CD14-positive monocyte (primary cell): ENCODE results near the gene GAPDHS. TPM values are rescaled to one million over a fixed set of nuclear protein-coding genes. Genes with fewer than 3 reads are reported as not detected.

ENCODE experiments used
- DNase-seq, 3 donors: peaks; one replicate each; pipeline ENCODE4 v3.0.0-alpha.2; 2011 to 2022
- H2AFZ ChIP-seq: 2 replicates; pipeline ENCODE4 v1.6.0; 2012; ENCODE audit warnings: mild to moderate bottlenecking, low read depth, low read length, inconsistent platforms; ENCODE audit not compliant: insufficient read depth, poor library complexity, severe bottlenecking
- H3K27ac ChIP-seq, 2 donors: 1 replicate in 1 of 2; 2 replicates in 1 of 2; pipeline ENCODE4 v1.5.1; 2012 to 2013; ENCODE audit warnings: low read length in 2 of 2, control low read depth in 1 of 2, inconsistent platforms in 1 of 2, low read depth in 1 of 2, mild to moderate bottlenecking in 1 of 2
- H3K27me3 ChIP-seq, 2 donors: one replicate each; pipeline versions ENCODE4 v1.6.0 to v1.6.1; 2011 to 2013; ENCODE audit warnings: low read length in 2 of 2; ENCODE audit not compliant: control insufficient read depth in 2 of 2, insufficient read depth in 2 of 2
- H3K36me3 ChIP-seq, 2 donors: replicated peaks in 1 of 2; 1 replicate in 1 of 2; 2 replicates in 1 of 2; pipeline versions ENCODE4 v1.5.1 to v1.6.1; 2012 to 2013; ENCODE audit warnings: low read length in 2 of 2, control low read depth in 1 of 2, inconsistent platforms in 1 of 2, mild to moderate bottlenecking in 1 of 2; ENCODE audit not compliant: insufficient read depth in 2 of 2, control insufficient read depth in 1 of 2
- H3K4me1 ChIP-seq, 2 donors: 1 replicate in 1 of 2; 2 replicates in 1 of 2; pipeline versions ENCODE4 v1.5.1 to v1.6.1; 2012 to 2013; ENCODE audit warnings: low read length in 2 of 2, control low read depth in 1 of 2, inconsistent platforms in 1 of 2, mild to moderate bottlenecking in 1 of 2, moderate library complexity in 1 of 2; ENCODE audit not compliant: insufficient read depth in 2 of 2, control insufficient read depth in 1 of 2
- H3K4me2 ChIP-seq: replicated peaks from 2 replicates; pipeline ENCODE3; 2012; ENCODE audit warnings: low read length, moderate library complexity, mild to moderate bottlenecking; ENCODE audit not compliant: poor library complexity, severe bottlenecking; ENCODE audit errors: extremely low read depth
- H3K4me3 ChIP-seq, 3 experiments: fragments of 200-600 bp in 1 of 3; sonication (generic) in 1 of 3; replicated peaks in 1 of 3; 1 replicate in 2 of 3; 2 replicates in 1 of 3; pipeline ENCODE4 v1.5.1; 2011 to 2013; ENCODE audit warnings: low read length in 3 of 3, mild to moderate bottlenecking in 3 of 3, control low read depth in 2 of 3, low read depth in 2 of 3, inconsistent platforms in 1 of 3, moderate library complexity in 1 of 3
- H3K79me2 ChIP-seq: 2 replicates; pipeline ENCODE4 v1.6.0; 2012; ENCODE audit warnings: mild to moderate bottlenecking, control low read depth, inconsistent platforms, low read length, moderate library complexity; ENCODE audit not compliant: insufficient read depth
- H3K9ac ChIP-seq: 2 replicates; pipeline ENCODE4 v1.6.0; 2017; ENCODE audit warnings: low read length, mild to moderate bottlenecking; ENCODE audit not compliant: insufficient read depth, poor library complexity, severe bottlenecking
- H3K9me3 ChIP-seq, 2 donors: replicated peaks in 1 of 2; 1 replicate in 1 of 2; 2 replicates in 1 of 2; pipeline versions ENCODE4 v1.5.1 to v1.6.1; 2012 to 2013; ENCODE audit warnings: low read length in 2 of 2, control low read depth in 1 of 2; ENCODE audit not compliant: control insufficient read depth in 1 of 2, insufficient read depth in 1 of 2
- H4K20me1 ChIP-seq: 2 replicates; pipeline ENCODE4 v1.6.0; 2012; ENCODE audit warnings: mild to moderate bottlenecking, low read length, control low read depth, moderate library complexity; ENCODE audit not compliant: insufficient read depth
- H3K27ac Mint-ChIP-seq, 7 donors: one replicate each; pipeline ENCODE4 v1.8.0; 2020; ENCODE audit warnings: mild to moderate bottlenecking in 7 of 7, mixed read lengths in 7 of 7, moderate library complexity in 6 of 7, inconsistent platforms in 2 of 7
- H3K27me3 Mint-ChIP-seq, 3 donors: one replicate each; pipeline ENCODE4 v1.8.0; 2021 to 2022; ENCODE audit warnings: low read depth in 3 of 3, mild to moderate bottlenecking in 3 of 3, mixed read lengths in 3 of 3, moderate library complexity in 3 of 3, inconsistent platforms in 1 of 3
- H3K36me3 Mint-ChIP-seq, 2 donors: one replicate each; pipeline ENCODE4 v1.8.0; 2020; ENCODE audit warnings: mixed read lengths in 2 of 2, inconsistent platforms in 1 of 2, mild to moderate bottlenecking in 1 of 2
- H3K4me1 Mint-ChIP-seq: one replicate; pipeline ENCODE4 v1.8.0; 2020; ENCODE audit warnings: mild to moderate bottlenecking, mixed read lengths
- H3K4me3 Mint-ChIP-seq, 2 donors: one replicate each; pipeline ENCODE4 v1.8.0; 2020; ENCODE audit warnings: mild to moderate bottlenecking in 2 of 2, mixed read lengths in 2 of 2, moderate library complexity in 1 of 2
- H3K9me3 Mint-ChIP-seq, 7 donors: one replicate each; pipeline ENCODE4 v1.8.0; 2020 to 2022; ENCODE audit warnings: mixed read lengths in 7 of 7, mild to moderate bottlenecking in 6 of 7, moderate library complexity in 6 of 7, inconsistent platforms in 2 of 7
- CTCF ChIP-seq: fragments of 200-600 bp; IDR thresholded peaks from one replicate; pipeline ENCODE4 v1.8.0; 2022; ENCODE audit warnings: antibody characterized with exemption, mild to moderate bottlenecking
- WGBS: methylation state at CpG from one replicate; pipeline ENCODE4 v1.1.5; 2013; ENCODE audit warnings: missing lambda C conversion rate; ENCODE audit not compliant: insufficient coverage; 5-methylcytosine and 5-hydroxymethylcytosine counted together
- intact Hi-C, 2 donors: fragments of 100-400 bp; cut with micrococcal nuclease; formaldehyde crosslinking; loops; one replicate each; pipeline versions ENCODE4 v1.15.0 to v1.15.1; 2023
- polyA plus RNA-seq, 3 donors: library from polyadenylated mRNA; depleted of rRNA in 1 of 3; unstranded in 2 of 3; stranded (reverse) in 1 of 3; fragments of 300-500 nt in 2 of 3; fragments of >200 nt in 1 of 3; fragmentation: Illumina TruSeq in 2 of 3; gene quantifications; 1 replicate in 2 of 3; 2 replicates in 1 of 3; pipeline ENCODE4 v1.2.3, GENCODE V29; 2012 to 2021

Gene GAPDHS
- polyA plus RNA-seq, 3 donors, result not detected

- Histone ChIP-seq H3K9ac (no peak overlapping the region), H3K27ac (no peak overlapping the region), H4K20me1 (no peaks in the 10 kb centered on the region), H3K4me2 (no peak overlapping the region), H3K27me3 (peaks cover 0 to 23% of the 10 kb centered on the region in 2 donors), H3K4me1 (peaks cover 11 to 14% of the 10 kb centered on the region in 2 donors), H3K4me3 (no peak overlapping the region), H3K79me2 (no peaks in the 10 kb centered on the region), H3K36me3 (no peaks in the 10 kb centered on the region), H3K9me3 (peaks cover 0 to 5% of the 10 kb centered on the region in 2 donors), H2AFZ (no peak overlapping the region)
- H3K27me3 Mint-ChIP-seq, result peaks cover 36 to 53% (median 37%) of the 10 kb centered on the region in 3 donors
- intact Hi-C loops, result no loop called here
- peaks cover 0 to 13% (median 2%) of the 10 kb centered on the region in 7 donors for H3K9me3 Mint-ChIP-seq
- WGBS, result no CpG with 5 or more reads among the region's 6 CpGs
- DNase-seq, result no peak
- H3K36me3 Mint-ChIP-seq, result no peaks in the 10 kb centered on the region
- peak overlapping the region in 1 of 7 donors; percentile 4 for H3K27ac Mint-ChIP-seq
- no peak for TF ChIP-seq CTCF
- H3K4me1 Mint-ChIP-seq, result peaks cover 10% of the 10 kb centered on the region
- no peak overlapping the region for H3K4me3 Mint-ChIP-seq
These were observed 27.4 kb downstream of the GAPDHS start for GRCh38 chr19:35560677-35561076.

GRCh38 chr19:35561436-35561835 lies 28.2 kb downstream of the GAPDHS start:
- H3K36me3 Mint-ChIP-seq, result no peaks in the 10 kb centered on the region
- Histone ChIP-seq H3K4me2 (no peak overlapping the region), H4K20me1 (no peaks in the 10 kb centered on the region), H3K4me1 (peaks cover 11 to 14% of the 10 kb centered on the region in 2 donors), H3K27ac (no peak overlapping the region), H3K79me2 (no peaks in the 10 kb centered on the region), H3K9me3 (peaks cover 0 to 5% of the 10 kb centered on the region in 2 donors), H3K9ac (no peak overlapping the region), H3K4me3 (no peak overlapping the region), H3K36me3 (no peaks in the 10 kb centered on the region), H3K27me3 (peaks cover 0 to 23% of the 10 kb centered on the region in 2 donors), H2AFZ (no peak overlapping the region)
- no peak for DNase-seq
- peaks cover 0 to 13% (median 2%) of the 10 kb centered on the region in 7 donors for H3K9me3 Mint-ChIP-seq
- peaks cover 34 to 51% (median 35%) of the 10 kb centered on the region in 3 donors for H3K27me3 Mint-ChIP-seq
- no peak for TF ChIP-seq CTCF
- no peak overlapping the region for H3K27ac Mint-ChIP-seq
- no peak overlapping the region for H3K4me3 Mint-ChIP-seq
- H3K4me1 Mint-ChIP-seq, result peaks cover 10% of the 10 kb centered on the region
- intact Hi-C loops, result no loop called here
- WGBS, result 90% methylated on average over 4 of the region's 6 CpGs
